ENCODE measurements around the gene BAHD1. TPM values are rescaled to one million over a fixed set of nuclear protein-coding genes. Genes with fewer than 3 reads are reported as not detected.

The BAHD1 gene
- total RNA-seq, 4 donors from 2014 or later, result 9.0 to 35.5 (median 26.4) TPM

DNA sequence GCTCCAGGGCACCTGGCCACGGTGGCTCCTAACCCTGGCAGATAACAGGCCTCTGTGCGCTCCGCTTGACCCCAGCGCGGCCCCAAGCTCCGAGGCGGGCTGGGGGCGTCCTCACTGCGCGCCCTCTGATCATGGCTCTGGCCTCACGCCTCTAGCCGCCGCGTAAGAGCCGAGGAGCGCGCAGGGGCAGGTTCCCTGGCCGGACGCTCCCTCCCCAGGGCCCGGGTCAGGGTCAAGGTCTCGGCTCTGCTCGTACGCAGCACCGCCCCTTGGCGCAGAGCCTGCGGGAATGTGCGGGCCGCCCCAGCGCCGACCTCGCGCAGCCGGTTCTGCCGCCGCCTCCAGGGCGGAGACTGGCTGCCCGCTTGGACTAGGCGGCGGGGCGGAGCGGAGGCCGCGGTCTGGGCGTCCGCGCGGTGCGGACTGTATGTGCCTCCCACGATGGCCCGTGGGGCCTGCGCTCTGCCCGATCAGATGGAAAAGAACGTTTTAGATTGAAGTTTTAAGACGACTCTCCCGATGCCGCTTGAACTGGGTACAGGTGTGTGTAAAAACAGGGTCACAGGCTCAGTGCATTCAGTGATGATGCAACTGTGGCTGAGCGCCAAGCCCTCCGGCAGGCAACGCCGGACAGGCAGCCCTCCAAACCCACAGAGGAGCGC is 70.8 kb downstream of the BAHD1 start:
- in situ Hi-C loops (cut with MboI; ENCODE audit: low pct_ligation_motif_present in 1 of 4, low pct_unique_long_range_greater_than_20kb in 1 of 4, low sequenced_read_pairs in 3 of 4), result no loop called here

DNA sequence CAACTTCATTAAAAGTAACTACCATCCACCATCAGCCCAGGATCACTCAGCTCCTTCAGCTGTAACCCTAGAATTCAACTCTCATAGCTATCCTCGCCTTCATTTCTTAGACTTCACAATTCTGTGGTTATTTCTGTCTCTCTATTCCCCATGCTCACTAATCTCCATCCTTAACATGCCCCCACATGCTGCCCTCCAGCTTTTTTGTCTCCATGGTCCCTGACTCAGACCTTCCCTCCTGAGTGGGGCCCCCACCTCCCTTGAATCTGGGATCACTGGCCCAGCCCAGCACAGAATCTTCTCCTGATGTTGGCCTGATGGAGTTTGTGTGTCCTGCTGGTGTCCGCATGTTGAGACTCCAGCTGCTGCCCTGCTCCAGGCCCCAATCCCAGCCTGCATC is 71.7 kb downstream of the BAHD1 start:
- Histone ChIP-seq H3K4me1 (peaks cover 4 to 16% (median 10%) of the 10 kb centered on the region in 4 donors), H3K4me3 (no peak overlapping the region), H3K36me3 (no peaks in the 10 kb centered on the region), H3K27ac (no peak overlapping the region), H3K27me3 (peaks cover 21% of the 10 kb centered on the region), H3K9me3 (no peaks in the 10 kb centered on the region)
- WGBS, 2 donors (ENCODE audit: low coverage in 1 of 2), result 98 to 100% methylated on average over 2 of the region's 2 CpGs
- in situ Hi-C loops (cut with MboI; ENCODE audit: low pct_ligation_motif_present in 1 of 4, low pct_unique_long_range_greater_than_20kb in 1 of 4, low sequenced_read_pairs in 3 of 4), result no loop called here
- TF ChIP-seq POLR2A (IDR thresholded peaks at IDR 0.05) (no peak), POLR2AphosphoS5 (IDR thresholded peaks at IDR 0.05) (no peak), EP300 (IDR thresholded peaks at IDR 0.05; ENCODE audit: low read depth) (no peak)
- TF ChIP-seq, protein P1, sequence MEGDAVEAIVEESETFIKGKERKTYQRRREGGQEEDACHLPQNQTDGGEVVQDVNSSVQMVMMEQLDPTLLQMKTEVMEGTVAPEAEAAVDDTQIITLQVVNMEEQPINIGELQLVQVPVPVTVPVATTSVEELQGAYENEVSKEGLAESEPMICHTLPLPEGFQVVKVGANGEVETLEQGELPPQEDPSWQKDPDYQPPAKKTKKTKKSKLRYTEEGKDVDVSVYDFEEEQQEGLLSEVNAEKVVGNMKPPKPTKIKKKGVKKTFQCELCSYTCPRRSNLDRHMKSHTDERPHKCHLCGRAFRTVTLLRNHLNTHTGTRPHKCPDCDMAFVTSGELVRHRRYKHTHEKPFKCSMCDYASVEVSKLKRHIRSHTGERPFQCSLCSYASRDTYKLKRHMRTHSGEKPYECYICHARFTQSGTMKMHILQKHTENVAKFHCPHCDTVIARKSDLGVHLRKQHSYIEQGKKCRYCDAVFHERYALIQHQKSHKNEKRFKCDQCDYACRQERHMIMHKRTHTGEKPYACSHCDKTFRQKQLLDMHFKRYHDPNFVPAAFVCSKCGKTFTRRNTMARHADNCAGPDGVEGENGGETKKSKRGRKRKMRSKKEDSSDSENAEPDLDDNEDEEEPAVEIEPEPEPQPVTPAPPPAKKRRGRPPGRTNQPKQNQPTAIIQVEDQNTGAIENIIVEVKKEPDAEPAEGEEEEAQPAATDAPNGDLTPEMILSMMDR (IDR thresholded peaks at IDR 0.05), result no peak
- no peak for DNase-seq
- intact Hi-C loops (cut with DNase I; ENCODE audit: low total_unique reads), result no loop called here

More for the DNA sequence above, 70.8 kb downstream of the BAHD1 start:
- peak overlapping the region in 3 of 4 donors; percentile 5 to 19 (median 17) for H3K27ac ChIP-seq
- peak; percentile 84 for DNase-seq
- peak overlapping the region; percentile 33 to 60 (median 49) for H3K4me3 ChIP-seq
- TF ChIP-seq EP300 (IDR thresholded peaks at IDR 0.05; ENCODE audit: low read depth) (no peak), POLR2AphosphoS5 (IDR thresholded peaks at IDR 0.05) (peak in 1 of 3 donors; percentile 23)
- H3K36me3 ChIP-seq, result no peaks in the 10 kb centered on the region
- H3K27me3 ChIP-seq, result peaks cover 23% of the 10 kb centered on the region
- intact Hi-C loops (cut with DNase I; ENCODE audit: low total_unique reads), result no loop called here
- 4% methylated on average over 32 of the region's 61 CpGs; no CpG with 5 or more reads in 1 of the 2 donors for WGBS, 2 donors (ENCODE audit: low coverage in 1 of 2)
- peaks cover 4 to 23% (median 14%) of the 10 kb centered on the region in 4 donors for H3K4me1 ChIP-seq
- no peaks in the 10 kb centered on the region for H3K9me3 ChIP-seq

DNA sequence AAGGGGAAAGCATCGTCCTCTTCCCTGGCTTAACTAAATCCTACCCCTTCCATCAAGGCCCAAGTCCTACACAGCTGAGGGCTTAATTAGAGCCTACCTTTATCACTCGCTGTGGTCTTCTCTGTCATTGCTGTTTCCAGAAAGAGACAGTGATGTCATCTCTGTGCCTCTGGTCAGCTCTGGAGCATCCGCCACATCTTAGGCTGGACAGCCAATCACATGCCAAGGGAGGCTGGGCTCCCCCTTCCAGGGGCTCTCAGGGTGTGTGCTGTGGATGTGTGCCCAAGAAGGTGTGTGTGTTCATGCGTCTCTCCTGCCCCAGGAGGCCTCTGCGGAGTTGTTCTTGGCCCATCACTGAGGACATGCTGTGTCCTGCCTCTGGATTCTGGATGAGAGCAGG is 72.9 kb downstream of the BAHD1 start:
- Histone ChIP-seq H3K27ac (no peak overlapping the region), H3K9me3 (no peaks in the 10 kb centered on the region), H3K36me3 (no peaks in the 10 kb centered on the region), H3K4me3 (no peak overlapping the region), H3K4me1 (peaks cover 4 to 16% (median 10%) of the 10 kb centered on the region in 4 donors), H3K27me3 (peaks cover 9% of the 10 kb centered on the region)
- 97 to 100% methylated on average over 1 to 5 of the region's 5 CpGs for WGBS, 2 donors (ENCODE audit: low coverage in 1 of 2)
- DNase-seq, result no peak
- intact Hi-C loops (cut with DNase I; ENCODE audit: low total_unique reads), result no loop called here
- TF ChIP-seq POLR2A (IDR thresholded peaks at IDR 0.05), result no peak
- no peak for TF ChIP-seq EP300 (IDR thresholded peaks at IDR 0.05; ENCODE audit: low read depth)
- TF ChIP-seq POLR2AphosphoS5 (IDR thresholded peaks at IDR 0.05), result no peak
- TF ChIP-seq, protein P1 (IDR thresholded peaks at IDR 0.05), result no peak
- in situ Hi-C loops (cut with MboI; ENCODE audit: low pct_ligation_motif_present in 1 of 4, low pct_unique_long_range_greater_than_20kb in 1 of 4, low sequenced_read_pairs in 3 of 4), result no loop called here

DNA sequence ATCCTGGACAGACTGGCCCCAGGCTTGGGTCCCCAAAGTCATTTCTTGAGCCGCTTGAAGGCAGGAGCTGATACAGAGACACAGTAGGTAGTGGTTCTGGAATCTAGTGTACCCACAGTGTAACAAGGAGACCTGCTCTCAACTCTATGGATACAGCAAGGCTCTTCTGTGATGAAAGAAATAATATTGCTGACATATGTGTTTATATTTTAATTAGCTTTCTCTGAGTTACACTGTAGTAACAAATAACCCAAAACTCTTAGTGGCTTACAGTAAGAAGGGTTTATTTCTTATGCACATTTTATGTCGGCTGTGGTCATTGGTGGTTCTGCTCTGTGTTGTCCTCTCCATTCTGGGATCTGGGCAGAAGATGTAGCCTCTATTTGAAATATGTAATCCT is 75.6 kb downstream of the BAHD1 start:
- 94% methylated on average over 2 of the region's 2 CpGs for WGBS, 2 donors (ENCODE audit: low coverage in 1 of 2)
- in situ Hi-C loops (cut with MboI; ENCODE audit: low pct_ligation_motif_present in 1 of 4, low pct_unique_long_range_greater_than_20kb in 1 of 4, low sequenced_read_pairs in 3 of 4), result no loop called here
- no peak for DNase-seq

More for the DNA sequence above, 75.6 kb downstream of the BAHD1 start:
- no peaks in the 10 kb centered on the region for H3K9me3 ChIP-seq
- H3K27ac ChIP-seq, result no peak overlapping the region
- no peaks in the 10 kb centered on the region for H3K36me3 ChIP-seq
- H3K4me3 ChIP-seq, result no peak overlapping the region
- no peaks in the 10 kb centered on the region for H3K27me3 ChIP-seq
- intact Hi-C loops (cut with DNase I; ENCODE audit: low total_unique reads), result no loop called here
- TF ChIP-seq POLR2A (IDR thresholded peaks at IDR 0.05), result no peak
- H3K4me1 ChIP-seq, result peaks cover 0 to 12% (median 7%) of the 10 kb centered on the region in 4 donors

Other genes starting within 250 kb of the BAHD1 start
- 1 to 10 TPM; 3.0 to 7.5 (median 4.5) TPM for gene PAK6, start 201.9 kb upstream of the BAHD1 start, total RNA-seq
- not detected for gene ANKRD63, start 157.9 kb upstream of the BAHD1 start, total RNA-seq
- 100 to 1,000 TPM in 1 of 4 donors, 10 to 100 TPM in 2, 1 to 10 TPM in 1; 5.5 to 143 (median 12.0) TPM for gene PLCB2, start 133.0 kb upstream of the BAHD1 start, total RNA-seq
- 10 to 100 TPM; 14.5 to 62.1 (median 19.4) TPM for gene INAFM2, start 117.3 kb upstream of the BAHD1 start, total RNA-seq
- 10 to 100 TPM; 22.0 to 49.4 (median 36.9) TPM for gene CCDC9B, start 100.0 kb upstream of the BAHD1 start, total RNA-seq
- 1,000 to 10,000 TPM; 2,387 to 4,992 (median 3,189) TPM for gene PHGR1, start 89.9 kb upstream of the BAHD1 start, total RNA-seq
- 10 to 100 TPM in 2 of 4 donors, 1 to 10 TPM in 2; 8.6 to 12.9 (median 10.9) TPM for gene DISP2, start 82.7 kb upstream of the BAHD1 start, total RNA-seq
- gene KNSTRN, start 58.2 kb upstream of the BAHD1 start, total RNA-seq, result 10 to 100 TPM in 1 of 4 donors, 1 to 10 TPM in 3; 7.5 to 80.4 (median 8.3) TPM
- gene IVD, start 35.2 kb upstream of the BAHD1 start, total RNA-seq, result 100 to 1,000 TPM in 1 of 4 donors, 10 to 100 TPM in 3; 51.4 to 122 (median 58.7) TPM
- 1 to 10 TPM in 3 of 4 donors, not detected in 1; 2.9 to 8.8 (median 4.1) TPM for gene CHST14, start 30.0 kb downstream of the BAHD1 start, total RNA-seq
- gene CCDC32, start 124.1 kb downstream of the BAHD1 start, total RNA-seq, result 10 to 100 TPM; 31.0 to 53.1 (median 41.1) TPM
- 10 to 100 TPM in 1 of 4 donors, 1 to 10 TPM in 3; 6.7 to 19.3 (median 7.8) TPM for gene RPUSD2, start 128.3 kb downstream of the BAHD1 start, total RNA-seq
- gene KNL1, start 153.3 kb downstream of the BAHD1 start, total RNA-seq, result 1 to 10 TPM; 3.4 to 7.6 (median 3.9) TPM

Measured in transverse colon (tissue), 4 donors.